ENCODE results near the gene RUBCNL. TPM values are rescaled to one million over a fixed set of nuclear protein-coding genes. Genes with fewer than 3 reads are reported as not detected.

The RUBCNL gene
- total RNA-seq, 4 donors from 2014 or later = 1.7 to 4.2 (median 2.8) TPM

DNA sequence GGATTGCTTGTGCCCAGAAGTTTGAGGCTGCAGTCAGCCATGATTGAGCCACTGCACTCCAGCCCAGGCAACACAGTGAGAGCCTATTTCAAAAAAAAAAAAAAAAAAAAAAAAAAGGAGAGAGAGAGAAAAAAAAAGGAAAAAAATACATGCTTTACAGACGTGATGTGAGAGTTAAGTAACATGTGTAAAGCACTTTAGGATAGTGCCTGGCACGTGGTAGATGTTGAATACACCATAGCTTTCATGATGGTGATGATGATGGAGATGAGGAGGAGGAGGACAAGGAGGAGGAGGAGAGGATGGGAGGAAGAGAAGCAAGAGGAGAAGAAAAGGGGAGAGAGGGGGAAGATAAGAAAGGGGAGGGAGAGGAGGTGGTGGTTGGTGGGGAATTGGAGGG, 15.1 kb upstream of the RUBCNL start:
- Histone ChIP-seq H3K27me3 (no peaks in the 10 kb centered on the region), H3K36me3 (no peaks in the 10 kb centered on the region), H3K9me3 (no peaks in the 10 kb centered on the region), H3K27ac (no peak overlapping the region), H3K4me1 (no peaks in the 10 kb centered on the region), H3K4me3 (replicated peaks in 1 of 3) (no peak overlapping the region)
- 75 to 77% methylated on average over 2 of the region's 2 CpGs for WGBS, 2 donors
- intact Hi-C loops (cut with DNase I) = no loop called here
- TF ChIP-seq, protein P1, sequence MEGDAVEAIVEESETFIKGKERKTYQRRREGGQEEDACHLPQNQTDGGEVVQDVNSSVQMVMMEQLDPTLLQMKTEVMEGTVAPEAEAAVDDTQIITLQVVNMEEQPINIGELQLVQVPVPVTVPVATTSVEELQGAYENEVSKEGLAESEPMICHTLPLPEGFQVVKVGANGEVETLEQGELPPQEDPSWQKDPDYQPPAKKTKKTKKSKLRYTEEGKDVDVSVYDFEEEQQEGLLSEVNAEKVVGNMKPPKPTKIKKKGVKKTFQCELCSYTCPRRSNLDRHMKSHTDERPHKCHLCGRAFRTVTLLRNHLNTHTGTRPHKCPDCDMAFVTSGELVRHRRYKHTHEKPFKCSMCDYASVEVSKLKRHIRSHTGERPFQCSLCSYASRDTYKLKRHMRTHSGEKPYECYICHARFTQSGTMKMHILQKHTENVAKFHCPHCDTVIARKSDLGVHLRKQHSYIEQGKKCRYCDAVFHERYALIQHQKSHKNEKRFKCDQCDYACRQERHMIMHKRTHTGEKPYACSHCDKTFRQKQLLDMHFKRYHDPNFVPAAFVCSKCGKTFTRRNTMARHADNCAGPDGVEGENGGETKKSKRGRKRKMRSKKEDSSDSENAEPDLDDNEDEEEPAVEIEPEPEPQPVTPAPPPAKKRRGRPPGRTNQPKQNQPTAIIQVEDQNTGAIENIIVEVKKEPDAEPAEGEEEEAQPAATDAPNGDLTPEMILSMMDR (IDR thresholded peaks at IDR 0.05) = no peak
- TF ChIP-seq POLR2A (IDR thresholded peaks at IDR 0.05) = no peak
- DNase-seq = no peak

DNA sequence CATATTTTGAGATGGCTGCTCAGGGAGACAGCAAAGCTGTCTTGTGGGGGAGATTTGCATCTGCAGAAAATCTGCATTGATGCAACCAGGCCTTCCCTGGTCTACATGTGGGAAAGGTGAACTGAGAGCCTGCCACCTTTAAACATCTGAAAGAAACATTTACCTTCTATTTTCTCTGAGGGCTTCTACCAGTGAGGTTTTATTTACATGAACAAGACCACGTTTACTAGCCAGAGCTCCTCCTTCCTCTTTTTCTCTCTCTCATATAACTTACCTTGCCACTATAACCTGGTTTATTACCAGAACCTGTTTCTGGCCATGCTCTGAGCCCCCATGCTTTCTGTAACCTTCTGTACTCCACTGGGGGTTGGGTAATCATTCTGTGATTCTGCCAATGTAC, 14.4 kb upstream of the RUBCNL start:
- no peak overlapping the region for H3K27ac ChIP-seq
- no peak for TF ChIP-seq POLR2A (IDR thresholded peaks at IDR 0.05)
- TF ChIP-seq, protein P1 (IDR thresholded peaks at IDR 0.05) = no peak
- H3K4me3 ChIP-seq (replicated peaks in 1 of 3) = no peak overlapping the region
- 38 to 51% methylated on average over 1 of the region's 1 CpG for WGBS, 2 donors
- H3K4me1 ChIP-seq = no peaks in the 10 kb centered on the region
- intact Hi-C loops (cut with DNase I) = no loop called here
- no peak for DNase-seq
- no peaks in the 10 kb centered on the region for H3K36me3 ChIP-seq
- no peaks in the 10 kb centered on the region for H3K9me3 ChIP-seq
- no peaks in the 10 kb centered on the region for H3K27me3 ChIP-seq

DNA sequence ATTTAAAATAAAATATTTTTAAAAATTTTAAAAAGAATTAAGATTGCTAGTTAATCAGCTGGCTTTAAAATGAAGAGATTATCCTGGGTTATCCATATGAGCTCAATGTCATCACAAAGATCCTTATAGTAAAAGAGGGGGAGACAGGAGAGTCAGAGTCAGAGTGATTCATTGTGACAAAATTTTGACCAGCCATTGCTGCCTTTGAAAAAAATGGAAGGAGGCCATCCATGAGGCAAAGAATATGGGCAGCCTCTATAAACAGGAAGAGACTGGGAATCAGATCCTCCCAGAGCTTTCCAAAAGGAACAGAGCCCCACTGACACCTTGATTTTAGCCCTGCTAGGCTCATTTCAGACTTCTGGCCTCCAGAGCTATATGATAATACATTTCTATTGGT, 9.3 kb upstream of the RUBCNL start:
- Histone ChIP-seq H3K27ac (no peak overlapping the region), H3K36me3 (no peaks in the 10 kb centered on the region), H3K4me1 (no peaks in the 10 kb centered on the region), H3K9me3 (no peaks in the 10 kb centered on the region), H3K4me3 (replicated peaks in 1 of 3) (no peak overlapping the region), H3K27me3 (no peaks in the 10 kb centered on the region)
- TF ChIP-seq POLR2A (IDR thresholded peaks at IDR 0.05) = no peak
- TF ChIP-seq, protein P1 (IDR thresholded peaks at IDR 0.05) = no peak
- intact Hi-C loops (cut with DNase I) = no loop called here
- no peak for DNase-seq

DNA sequence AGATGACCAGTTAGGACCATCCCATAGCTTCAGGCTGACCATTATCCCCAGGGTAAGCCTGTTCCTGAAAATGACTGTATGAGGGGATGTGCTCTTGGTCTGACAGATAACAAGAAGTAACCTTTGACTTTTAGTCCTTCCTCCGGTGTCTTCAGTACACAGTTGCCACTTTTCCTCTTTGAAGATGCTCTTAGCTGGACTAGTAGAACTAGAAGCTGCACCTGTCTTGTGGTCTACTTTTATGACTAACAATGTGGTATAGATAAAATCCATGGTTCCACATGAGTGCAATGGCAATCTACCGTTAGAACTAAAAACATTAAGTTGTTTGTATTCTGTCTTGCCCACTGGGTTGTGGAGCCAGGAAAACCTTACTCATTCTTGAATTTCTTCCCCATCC, 5.9 kb upstream of the RUBCNL start:
- Histone ChIP-seq H3K4me3 (replicated peaks in 1 of 3) (no peak overlapping the region), H3K9me3 (no peaks in the 10 kb centered on the region), H3K36me3 (no peaks in the 10 kb centered on the region), H3K4me1 (peaks cover 21 to 22% of the 10 kb centered on the region in 2 donors), H3K27ac (no peak overlapping the region), H3K27me3 (no peaks in the 10 kb centered on the region)
- no peak for DNase-seq
- TF ChIP-seq, protein P1 (IDR thresholded peaks at IDR 0.05) = no peak
- no peak for TF ChIP-seq POLR2A (IDR thresholded peaks at IDR 0.05)
- intact Hi-C loops (cut with DNase I) = no loop called here
- WGBS, 2 donors = 42 to 51% methylated on average over 2 of the region's 2 CpGs

DNA sequence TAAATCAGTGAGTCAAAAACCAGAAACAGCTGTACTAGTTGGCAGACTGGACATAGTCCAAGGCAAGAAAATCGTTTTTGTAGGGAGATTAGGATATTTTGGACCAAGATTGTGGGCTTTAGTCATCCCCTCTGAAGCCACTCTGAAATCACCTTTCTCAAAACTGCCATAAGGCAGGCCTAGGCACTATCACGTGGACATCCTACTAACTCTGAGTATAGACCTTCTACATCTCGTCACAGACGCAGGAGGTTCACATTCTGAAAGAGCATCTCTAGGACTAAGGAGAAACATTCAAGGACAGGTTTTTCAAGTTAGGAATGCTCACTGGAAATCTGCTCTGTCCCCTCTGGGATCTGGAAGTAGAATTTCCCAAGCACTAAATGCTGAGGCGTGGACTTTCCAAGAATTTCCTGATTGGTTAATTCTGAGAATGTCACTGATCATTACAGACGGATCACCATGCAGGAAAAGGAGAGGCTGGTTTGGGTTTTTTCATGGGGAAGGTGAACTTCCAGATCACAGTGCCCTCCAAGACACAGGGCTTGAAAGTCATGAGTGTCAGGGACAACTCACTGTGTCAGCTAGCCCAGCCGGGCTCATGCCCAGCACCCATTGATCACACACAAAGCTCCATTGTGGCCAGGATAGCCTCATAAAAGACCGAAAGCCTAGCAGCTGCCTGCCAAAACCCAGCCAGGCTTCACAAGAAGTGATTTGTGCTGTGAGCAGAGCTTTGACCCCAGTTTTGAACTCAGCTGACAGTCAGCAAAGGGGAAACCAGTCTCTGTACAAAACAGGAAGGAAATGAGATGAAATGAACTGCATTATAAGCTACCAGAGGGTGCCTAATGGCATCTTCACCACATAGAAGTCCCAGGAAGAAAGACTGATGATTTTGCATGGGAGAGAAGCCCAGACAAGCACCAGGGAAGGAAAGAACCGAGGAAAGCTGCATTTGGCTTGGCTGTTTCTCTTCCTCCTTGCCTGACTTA, 2.7 kb upstream of the RUBCNL start:
- peaks cover 21 to 22% of the 10 kb centered on the region in 2 donors for H3K4me1 ChIP-seq
- TF ChIP-seq, protein P1 (IDR thresholded peaks at IDR 0.05) = no peak
- no peak for TF ChIP-seq POLR2A (IDR thresholded peaks at IDR 0.05)
- intact Hi-C loops (cut with DNase I) = no loop called here
- no peak overlapping the region for H3K4me3 ChIP-seq (replicated peaks in 1 of 3)
- peak in 1 of 2 donors; percentile 24 for DNase-seq
- peak overlapping the region in 1 of 3 donors; percentile 13 for H3K27ac ChIP-seq
- no peaks in the 10 kb centered on the region for H3K27me3 ChIP-seq
- WGBS, 2 donors = 56 to 67% methylated on average over 9 of the region's 9 CpGs
- H3K9me3 ChIP-seq = no peaks in the 10 kb centered on the region
- H3K36me3 ChIP-seq = no peaks in the 10 kb centered on the region
